AG08396 (cell line): ENCODE measurements around the gene KLHL12.

Experiments used
- DNase-seq: peaks from one replicate; pipeline ENCODE4 v3.0.0; 2012; ENCODE audit warnings: low spot score, mixed read lengths

Gene KLHL12

GRCh38 chr1:202880961-202881460 lies 46.0 kb downstream of the KLHL12 start:
- DNase-seq, result no peak

GRCh38 chr1:202880062-202880461 lies 47.0 kb downstream of the KLHL12 start:
- no peak for DNase-seq

- DNase-seq, result no peak
Measured at GRCh38 chr1:202879128-202879527, 47.9 kb downstream of the KLHL12 start.

DNA sequence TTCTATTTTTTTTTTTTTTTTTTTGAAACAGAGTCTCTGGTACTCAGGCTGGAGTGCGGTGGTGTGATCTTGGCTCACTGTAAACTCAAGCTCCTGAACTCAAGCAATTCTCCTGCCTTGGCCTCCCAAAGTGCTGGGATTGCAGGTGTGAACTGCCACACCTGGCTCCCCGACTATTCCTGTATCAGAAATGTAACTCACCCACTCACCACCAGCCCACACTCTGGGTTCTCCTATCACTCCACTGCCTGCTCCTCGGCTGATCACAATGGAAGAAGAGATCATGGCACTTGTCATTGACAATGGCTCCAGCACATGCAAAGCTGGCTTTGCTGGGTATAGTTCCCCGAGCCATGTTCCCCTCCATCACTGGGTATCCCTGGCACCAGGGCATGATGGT lies 54.0 kb downstream of the KLHL12 start:
- no peak for DNase-seq

DNA sequence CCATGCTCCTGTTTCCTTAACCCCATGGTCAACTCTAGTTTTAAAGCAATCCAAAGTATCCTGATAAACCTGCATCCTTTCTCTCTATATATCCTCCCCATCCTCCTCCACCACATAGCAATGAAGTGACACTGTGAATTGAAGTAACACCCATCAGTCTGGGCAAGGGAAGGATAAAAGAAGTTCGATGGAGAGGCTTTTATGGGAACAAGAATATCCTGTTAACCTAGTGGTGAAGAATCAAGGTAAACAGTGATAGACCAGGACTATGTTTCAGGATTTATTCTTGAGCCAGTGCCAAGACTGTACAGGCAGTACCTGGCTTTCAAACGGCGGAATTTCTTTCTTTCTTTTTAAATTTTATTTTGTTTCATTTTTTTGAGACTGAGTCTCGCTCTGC lies 55.7 kb downstream of the KLHL12 start:
- DNase-seq, result no peak

- no peak for DNase-seq
Measured at GRCh38 chr1:202862679-202863560, 64.1 kb downstream of the KLHL12 start.

- peak; percentile 97 for DNase-seq
Measured at GRCh38 chr1:202861420-202862132, 65.5 kb downstream of the KLHL12 start.

GRCh38 chr1:202860744-202861419 lies 66.2 kb downstream of the KLHL12 start:
- DNase-seq, result peak; percentile 62

DNA sequence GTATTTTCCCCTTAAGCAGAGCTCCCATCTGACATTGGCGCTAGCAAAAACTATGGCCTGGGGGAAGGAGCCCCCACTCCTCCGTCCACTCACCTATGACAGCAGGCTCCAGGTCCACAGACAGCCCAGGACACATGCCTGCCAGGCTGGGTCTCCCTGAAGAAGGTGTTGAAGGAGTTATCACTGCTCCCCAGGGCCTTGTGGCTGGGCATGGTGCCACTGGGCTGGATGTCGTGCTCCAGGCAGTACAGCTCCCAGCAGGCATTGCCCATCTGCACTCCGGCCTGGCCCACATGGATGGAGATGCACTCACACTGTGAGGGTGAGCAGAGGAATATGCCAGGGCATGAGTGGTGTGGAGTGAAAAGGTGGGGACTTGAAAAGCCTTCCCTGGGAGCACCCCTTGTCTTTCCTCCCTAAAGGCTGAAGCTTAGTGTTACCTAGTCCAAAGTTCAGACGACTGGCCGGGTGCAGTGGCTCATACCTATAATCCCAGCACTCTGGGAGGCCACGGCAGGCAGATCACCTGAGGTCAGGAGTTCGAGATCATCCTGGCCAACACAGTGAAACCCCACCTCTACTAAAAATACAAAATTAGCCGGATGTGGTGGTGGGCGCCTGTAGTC lies 68.1 kb downstream of the KLHL12 start:
- no peak for DNase-seq

DNA sequence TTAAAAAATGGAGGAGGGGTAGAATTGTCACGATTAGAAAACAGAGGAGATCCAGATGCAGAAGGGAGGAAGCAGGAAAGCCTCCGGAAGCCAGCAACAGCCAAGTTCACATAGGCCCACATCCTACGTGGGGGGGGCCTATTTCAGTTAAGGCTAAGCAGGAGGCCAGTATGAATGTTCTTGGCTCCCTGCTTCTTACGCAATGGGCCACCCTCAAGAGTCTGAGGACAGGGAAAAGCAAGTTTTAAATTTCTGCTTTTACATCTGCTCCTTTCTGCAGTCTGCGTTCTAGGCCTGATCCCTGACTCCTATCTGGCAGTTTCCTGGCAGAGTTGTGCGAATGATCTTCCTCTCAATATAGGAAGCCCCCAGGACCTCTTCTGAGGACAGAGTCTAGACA lies 68.7 kb downstream of the KLHL12 start:
- no peak for DNase-seq

DNA sequence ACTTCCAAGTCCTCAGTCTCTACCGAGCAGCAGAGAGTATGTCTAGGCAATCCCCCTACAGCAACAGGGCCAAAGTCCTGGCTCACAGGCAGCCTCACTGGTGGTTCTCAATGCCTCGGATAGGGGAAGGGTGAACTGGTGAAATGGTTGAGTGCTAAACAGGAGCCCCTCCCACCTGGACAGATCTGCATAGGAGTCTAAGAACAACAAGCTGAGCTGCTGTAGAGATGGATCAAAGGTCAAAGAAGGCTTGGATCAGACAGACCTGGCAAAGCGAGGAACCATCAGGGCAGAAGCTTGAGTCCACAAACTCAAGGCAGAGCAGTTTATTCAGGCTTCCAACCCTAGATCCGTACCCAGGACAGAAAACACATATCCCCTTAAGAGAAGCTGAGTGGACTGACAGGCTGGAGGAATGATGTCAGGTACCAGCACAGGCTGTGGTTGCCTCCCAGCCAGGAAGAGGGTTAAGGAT lies 69.9 kb downstream of the KLHL12 start:
- DNase-seq, result no peak

GRCh38 chr1:202856014-202856413 lies 71.0 kb downstream of the KLHL12 start:
- no peak for DNase-seq

DNA sequence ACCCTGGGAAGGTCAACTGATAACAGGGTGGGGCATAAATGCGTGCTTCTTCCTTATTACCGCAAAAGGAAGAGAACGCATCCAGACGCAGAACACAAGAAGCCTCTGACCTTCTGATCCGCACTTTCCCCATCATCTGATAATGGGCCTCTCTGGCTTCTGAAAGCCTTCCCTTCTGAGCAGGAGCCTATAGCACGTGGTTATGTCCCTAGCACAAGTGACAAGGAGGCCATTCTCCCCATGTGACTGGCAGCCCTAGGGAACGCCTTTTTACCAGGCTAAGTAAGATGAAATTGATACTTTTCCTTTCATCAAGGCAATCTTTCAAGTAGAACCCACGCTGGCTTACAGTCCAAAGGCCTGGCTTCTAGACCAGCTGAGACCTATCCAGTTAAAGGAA lies 72.2 kb downstream of the KLHL12 start:
- no peak for DNase-seq

DNA sequence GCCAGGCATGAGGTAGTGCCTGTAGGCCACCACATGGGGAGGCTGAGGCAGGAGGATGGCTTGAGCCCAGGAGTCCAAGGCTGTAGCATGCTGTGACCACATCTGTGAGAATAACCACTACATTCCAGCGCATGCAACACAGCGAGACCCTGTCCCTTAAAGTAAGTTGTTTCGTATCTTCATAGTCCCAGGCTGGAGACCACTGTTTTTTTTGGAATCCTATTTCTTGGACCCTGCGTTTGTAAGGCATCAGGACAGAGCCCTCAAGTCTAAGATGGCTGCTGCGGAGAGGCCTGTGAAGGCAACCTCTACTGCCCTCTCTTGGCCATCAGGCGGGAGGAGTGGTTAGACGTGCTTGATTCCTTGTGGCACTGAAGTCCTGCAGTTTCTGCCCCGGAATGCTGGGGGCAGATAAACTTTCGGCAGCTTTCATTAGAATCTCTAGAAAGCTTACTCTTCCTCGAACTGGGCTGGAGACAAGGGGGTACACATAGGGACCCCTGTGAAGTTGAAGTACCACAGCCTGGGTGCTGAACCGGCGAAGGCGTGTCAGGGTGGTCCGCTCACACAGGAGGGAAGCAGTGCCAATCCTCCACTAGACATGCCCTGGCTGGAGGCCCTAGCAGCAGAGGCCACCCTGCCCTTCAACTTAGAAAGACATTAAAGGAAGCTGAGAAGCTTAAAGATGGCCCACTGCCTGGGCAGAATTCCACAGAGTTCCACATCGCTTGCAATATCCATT lies 74.7 kb downstream of the KLHL12 start:
- peak; percentile 64 for DNase-seq

DNA sequence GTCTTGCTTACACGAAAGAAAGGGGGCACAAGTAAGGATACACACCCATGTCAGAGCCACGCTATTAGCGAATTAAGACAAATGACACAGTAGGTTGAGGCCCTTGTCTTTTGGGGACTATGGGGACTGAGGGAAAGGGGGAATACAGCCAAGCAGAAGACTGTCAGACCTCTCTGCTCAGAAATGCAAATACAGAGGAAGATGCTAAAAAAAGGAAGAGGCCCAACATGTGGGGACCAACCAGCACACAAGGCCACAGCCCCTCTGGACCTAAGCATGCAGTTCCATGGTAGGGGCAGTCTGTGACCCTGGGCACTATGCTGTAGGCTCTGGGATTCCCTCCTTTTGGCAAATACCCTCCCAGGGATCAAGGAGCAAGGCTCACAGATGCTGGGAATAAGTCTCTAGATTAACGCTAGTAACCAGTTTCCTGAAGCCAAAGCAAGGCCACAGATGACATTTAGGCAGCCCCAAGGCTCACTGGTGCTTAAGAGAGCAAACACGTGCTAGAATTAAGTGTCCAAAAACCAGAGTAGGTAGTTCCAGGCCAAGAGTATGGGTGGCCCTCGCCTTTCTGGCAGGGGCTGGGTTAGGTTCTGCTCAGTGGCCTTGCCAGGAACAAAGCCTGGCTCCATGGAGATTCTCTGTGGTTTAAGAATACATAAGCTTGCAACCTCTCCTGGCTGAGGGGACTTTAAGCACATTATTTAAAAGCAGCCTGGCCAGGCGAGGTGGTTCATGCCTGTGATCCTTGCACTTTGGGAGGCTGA lies 76.3 kb downstream of the KLHL12 start:
- DNase-seq, result no peak

GRCh38 chr1:202848191-202848542 lies 78.9 kb downstream of the KLHL12 start:
- no peak for DNase-seq

DNA sequence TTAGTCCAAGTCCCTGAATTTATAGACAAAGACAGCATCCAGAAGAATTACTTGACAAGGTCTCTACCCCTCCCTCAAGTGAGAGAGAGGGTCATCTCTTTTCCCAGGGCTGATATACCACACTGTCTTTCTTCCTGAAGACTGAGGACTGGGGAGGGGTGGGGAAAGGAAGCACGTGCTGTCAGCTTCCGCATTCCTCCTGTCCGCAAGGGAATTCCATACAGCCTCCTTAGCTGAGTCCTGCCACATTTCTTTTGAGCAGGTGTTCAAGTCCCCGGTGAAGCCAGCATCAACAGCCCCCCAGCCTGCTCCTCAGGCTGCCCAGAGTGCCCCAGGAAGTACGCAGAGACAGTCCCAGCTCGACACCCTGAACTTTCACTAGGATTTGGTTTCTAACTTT lies 82.1 kb downstream of the KLHL12 start:
- peak; percentile 30 for DNase-seq

DNA sequence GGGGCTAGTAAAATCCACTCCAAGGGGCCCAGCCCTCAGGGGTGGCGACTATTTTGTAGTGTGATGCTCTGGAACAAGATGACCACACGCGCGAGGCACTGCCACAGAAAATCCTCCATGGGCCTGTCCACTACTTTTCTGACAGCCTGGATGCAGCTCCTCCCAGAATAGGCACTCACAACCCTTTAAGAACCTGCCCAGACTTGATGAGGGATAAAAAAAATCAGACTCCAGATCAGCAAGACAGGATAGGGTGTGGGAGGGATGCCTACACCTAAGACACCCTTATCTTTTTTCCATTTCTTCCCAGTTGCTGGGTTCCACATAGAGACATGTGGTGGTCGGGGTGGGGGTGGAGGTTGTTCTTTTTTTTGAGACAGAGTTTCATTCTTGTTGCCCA lies 82.8 kb downstream of the KLHL12 start:
- no peak for DNase-seq

DNA sequence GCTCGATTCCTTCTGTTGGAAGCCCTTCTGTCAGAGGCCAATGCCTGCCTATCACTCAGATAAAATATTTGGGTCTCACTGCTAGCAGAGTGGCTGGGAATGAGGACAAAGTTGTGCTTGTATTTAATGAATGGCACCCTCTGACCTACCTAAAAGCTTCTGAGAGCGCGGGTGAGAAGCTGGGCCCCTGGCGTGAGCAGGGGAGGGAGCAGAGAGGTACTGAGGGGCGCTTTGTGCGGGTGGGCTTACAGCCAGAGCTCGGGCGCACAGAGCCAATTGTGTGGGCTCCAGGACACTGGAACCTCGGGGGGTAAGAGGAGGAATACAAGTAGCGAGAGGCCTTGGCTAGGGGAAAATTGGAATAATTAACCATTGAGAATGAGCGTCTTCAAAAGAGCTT lies 84.0 kb downstream of the KLHL12 start:
- DNase-seq, result no peak
